Psoas muscle (tissue), 8 donors: ENCODE measurements around the gene ADAM21. TPM values are rescaled to one million over a fixed set of nuclear protein-coding genes. Genes with fewer than 3 reads are reported as not detected.

ENCODE experiments used
- ATAC-seq, 4 donors: fragments of 200-7000 bp; cut with Tn5 transposase; one replicate each; pipeline ENCODE4 v1.9.1; 2020; ENCODE audit warnings: moderate library complexity in 3 of 4, mild to moderate bottlenecking in 2 of 4
- DNase-seq, 2 donors: peaks; one replicate each; pipeline ENCODE4 v3.0.0-alpha.2; 2020
- H3K27ac ChIP-seq: fragments of 200-600 bp; one replicate; pipeline ENCODE4 v1.8.0; 2022
- H3K27me3 ChIP-seq, 3 donors: fragments of 200-600 bp in 1 of 3; one replicate each; pipeline versions ENCODE4 v1.6.1 to v1.8.0; 2013 to 2022; ENCODE audit warnings: low read length in 2 of 3, mild to moderate bottlenecking in 2 of 3, moderate library complexity in 1 of 3; ENCODE audit not compliant: insufficient read depth in 3 of 3
- H3K36me3 ChIP-seq, 2 donors: fragments of 200-600 bp in 1 of 2; one replicate each; pipeline versions ENCODE4 v1.6.1 to v1.8.0; 2013 to 2022; ENCODE audit warnings: low read depth in 1 of 2, mild to moderate bottlenecking in 1 of 2, moderate library complexity in 1 of 2; ENCODE audit not compliant: insufficient read depth in 1 of 2
- H3K4me1 ChIP-seq: fragments of 200-600 bp; one replicate; pipeline ENCODE4 v1.8.0; 2022
- H3K4me3 ChIP-seq: fragments of 200-600 bp; one replicate; pipeline ENCODE4 v1.8.0; 2022; ENCODE audit warnings: mild to moderate bottlenecking
- H3K9me3 ChIP-seq: fragments of 200-600 bp; one replicate; pipeline ENCODE4 v1.8.0; 2022
- WGBS, 3 donors: extraction: QIAGEN DNeasy Blood & Tissue Kit; methylation state at CpG; one replicate each; pipeline versions ENCODE4 v1.1.6 to v1.1.7; 2013; 5-methylcytosine and 5-hydroxymethylcytosine counted together
- intact Hi-C, 2 donors: fragments of 100-400 bp; cut with DNase I; formaldehyde crosslinking; loops; one replicate each; pipeline versions ENCODE4 v1.11.0 to v1.14.2; 2022
- polyA plus RNA-seq, 3 donors: library from polyadenylated mRNA; stranded (reverse); fragments of 200-250 nt; gene quantifications; one replicate each; pipeline ENCODE4 v1.2.3, GENCODE V29; 2013
- total RNA-seq, 4 donors: library from RNA; stranded (reverse); fragmentation: NEBNext Ultra II Directional in 2 of 4; extraction: Animal tissue kit (Norgen Biotek cat#: 25700) in 2 of 4; gene quantifications; one replicate each; pipeline versions ENCODE4 v1.2.1 to v1.2.4, GENCODE V29; 2021 to 2023
- TF ChIP-seq, protein P1 (sequence below): fragments of 200-600 bp; IDR thresholded peaks from one replicate; pipeline ENCODE4 v1.8.0; 2022; ENCODE audit warnings: antibody characterized with exemption
- donor health status: healthy with polysubstance abuse.
- donor health status: DM: no; HTN: no; CAD: no; lungs with moderate emphysema.
- donor health status: Bipolar disorder and iron deficiency.
- donor health status: healthy.
- donor health status: DM: yes; HTN: yes; CAD: no.
- donor health status: DM: no; HTN: no; CAD: no.
- donor health status: DM: no; HTN: no; CAD: no.
- donor health status: DM: yes; HTN: yes; CAD: no.

The ADAM21 gene
- total and polyA plus RNA-seq, 7 donors = 0.10 to 1.0 (median 0.22) TPM; not detected in 1

DNA sequence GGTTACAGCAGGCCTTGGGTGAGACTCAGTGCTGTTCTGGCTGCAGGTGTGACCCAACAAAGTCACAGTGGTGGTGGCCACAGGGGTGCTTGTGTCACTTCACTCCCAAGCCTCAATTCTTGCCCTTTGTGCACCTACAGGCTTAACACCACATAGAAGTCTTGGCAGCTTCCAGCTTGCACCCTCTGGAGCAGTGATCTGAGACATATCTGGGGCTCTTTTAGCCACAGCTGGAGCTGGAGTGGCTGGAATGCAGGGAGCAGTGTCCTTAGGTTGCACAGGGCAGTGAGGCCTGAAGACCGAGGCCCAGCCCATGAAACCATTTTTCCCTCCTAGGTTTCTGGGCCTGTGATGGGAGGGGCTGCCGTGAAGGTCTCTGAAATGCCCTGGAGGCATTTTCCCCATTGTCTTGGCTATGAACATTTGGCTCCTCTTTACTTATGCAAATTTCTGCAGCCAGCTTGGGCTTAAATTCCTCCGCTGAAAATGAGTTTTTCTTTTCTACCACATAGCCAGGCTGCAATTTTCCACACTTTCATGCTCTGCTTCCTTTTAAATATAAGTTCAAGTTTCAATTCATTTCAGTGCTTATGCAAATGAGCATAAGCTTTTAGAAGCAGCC, 37.7 kb downstream of the ADAM21 start:
- TF ChIP-seq, protein P1, sequence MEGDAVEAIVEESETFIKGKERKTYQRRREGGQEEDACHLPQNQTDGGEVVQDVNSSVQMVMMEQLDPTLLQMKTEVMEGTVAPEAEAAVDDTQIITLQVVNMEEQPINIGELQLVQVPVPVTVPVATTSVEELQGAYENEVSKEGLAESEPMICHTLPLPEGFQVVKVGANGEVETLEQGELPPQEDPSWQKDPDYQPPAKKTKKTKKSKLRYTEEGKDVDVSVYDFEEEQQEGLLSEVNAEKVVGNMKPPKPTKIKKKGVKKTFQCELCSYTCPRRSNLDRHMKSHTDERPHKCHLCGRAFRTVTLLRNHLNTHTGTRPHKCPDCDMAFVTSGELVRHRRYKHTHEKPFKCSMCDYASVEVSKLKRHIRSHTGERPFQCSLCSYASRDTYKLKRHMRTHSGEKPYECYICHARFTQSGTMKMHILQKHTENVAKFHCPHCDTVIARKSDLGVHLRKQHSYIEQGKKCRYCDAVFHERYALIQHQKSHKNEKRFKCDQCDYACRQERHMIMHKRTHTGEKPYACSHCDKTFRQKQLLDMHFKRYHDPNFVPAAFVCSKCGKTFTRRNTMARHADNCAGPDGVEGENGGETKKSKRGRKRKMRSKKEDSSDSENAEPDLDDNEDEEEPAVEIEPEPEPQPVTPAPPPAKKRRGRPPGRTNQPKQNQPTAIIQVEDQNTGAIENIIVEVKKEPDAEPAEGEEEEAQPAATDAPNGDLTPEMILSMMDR = no peak
- Histone ChIP-seq H3K27ac (no peak overlapping the region), H3K36me3 (no peaks in the 10 kb centered on the region), H3K27me3 (no peaks in the 10 kb centered on the region), H3K9me3 (peaks cover 21% of the 10 kb centered on the region), H3K4me3 (no peak overlapping the region), H3K4me1 (no peaks in the 10 kb centered on the region)
- intact Hi-C loops = no loop called here
- ATAC-seq (no peak), DNase-seq (no peak)
- WGBS, 3 donors = 63 to 92% (median 75%) methylated on average over 3 of the region's 3 CpGs

GRCh38 chr14:70498191-70498590, 46.2 kb downstream of the ADAM21 start:
- no peaks in the 10 kb centered on the region for H3K4me1 ChIP-seq
- H3K36me3 ChIP-seq = no peaks in the 10 kb centered on the region
- TF ChIP-seq, protein P1 = no peak
- H3K4me3 ChIP-seq = no peak overlapping the region
- ATAC-seq = no peak
- DNase-seq = no peak
- H3K27ac ChIP-seq = no peak overlapping the region
- no peaks in the 10 kb centered on the region for H3K27me3 ChIP-seq
- H3K9me3 ChIP-seq = no peaks in the 10 kb centered on the region
- intact Hi-C loops = no loop called here

Other genes with a start within 250 kb of the ADAM21 start
- 10 to 100 TPM; 46.1 to 62.8 (median 57.0) TPM for gene COX16, start 92.5 kb upstream of the ADAM21 start, total RNA-seq
- gene COX16, start 92.5 kb upstream of the ADAM21 start, polyA plus RNA-seq = 10 to 100 TPM; 43.5 to 66.2 (median 51.8) TPM
- 10 to 100 TPM; 27.9 to 46.5 (median 39.9) TPM for gene SYNJ2BP, start 35.1 kb upstream of the ADAM21 start, total RNA-seq
- gene SYNJ2BP, start 35.1 kb upstream of the ADAM21 start, polyA plus RNA-seq = 10 to 100 TPM; 12.6 to 27.1 (median 14.6) TPM
- 1 to 10 TPM in 1 of 4 donors, under 1 TPM in 3; 0.27 to 1.1 (median 0.64) TPM for gene ADAM20, start 82.8 kb downstream of the ADAM21 start, total RNA-seq
- gene ADAM20, start 82.8 kb downstream of the ADAM21 start, polyA plus RNA-seq = under 1 TPM; 0.06 to 0.11 (median 0.07) TPM
- 10 to 100 TPM; 22.5 to 30.5 (median 25.7) TPM for gene MED6, start 148.5 kb downstream of the ADAM21 start, total RNA-seq
- gene MED6, start 148.5 kb downstream of the ADAM21 start, polyA plus RNA-seq = 10 to 100 TPM; 20.3 to 37.2 (median 35.7) TPM
- gene TTC9, start 189.7 kb downstream of the ADAM21 start, total RNA-seq = 10 to 100 TPM in 2 of 4 donors, 1 to 10 TPM in 2; 2.8 to 15.1 (median 8.7) TPM
- gene TTC9, start 189.7 kb downstream of the ADAM21 start, polyA plus RNA-seq = 1 to 10 TPM; 2.5 to 6.6 (median 5.4) TPM